GM12864 (cell line): ENCODE results near the gene DKK3.

ENCODE experiments used
- DNase-seq: peaks from one replicate; pipeline ENCODE4 v3.0.0-alpha.2; 2011; ENCODE audit warnings: low read depth
- H3K4me3 ChIP-seq: 2 replicates; pipeline ENCODE4 v1.5.1; 2011; ENCODE audit warnings: mild to moderate bottlenecking, low read depth, low read length, control low read depth
- CTCF ChIP-seq: IDR thresholded peaks from 2 replicates; pipeline ENCODE4 v1.5.1; 2011; ENCODE audit warnings: low read depth, mild to moderate bottlenecking, moderate library complexity, low read length, control low read depth, inconsistent platforms; ENCODE audit errors: missing control alignments

DKK3 gene

DNA sequence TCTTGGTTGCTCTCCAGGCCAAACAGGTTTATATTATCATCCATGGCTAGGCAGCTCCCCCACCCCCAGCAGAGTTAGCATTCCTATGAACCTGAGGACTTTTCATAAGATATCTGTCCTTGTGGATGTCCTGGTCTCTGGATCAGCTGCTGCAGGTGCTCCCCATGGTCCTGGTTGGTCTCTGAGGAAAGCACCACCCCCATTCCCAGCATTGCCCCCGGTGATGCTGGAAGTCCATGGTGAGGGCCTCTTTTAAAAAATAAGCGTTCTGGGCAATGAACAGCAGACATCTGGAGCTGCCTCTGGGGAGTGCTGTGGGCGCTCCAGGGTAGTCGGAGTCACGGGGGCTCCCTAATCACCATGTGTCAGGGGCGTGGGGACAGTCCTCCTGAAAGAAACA, 26.6 kb downstream of the DKK3 start:
- TF ChIP-seq CTCF = no peak
- H3K4me3 ChIP-seq = no peak overlapping the region
- DNase-seq = no peak

GRCh38 chr11:11981364-11981763, 27.1 kb downstream of the DKK3 start:
- no peak for DNase-seq
- H3K4me3 ChIP-seq = no peak overlapping the region
- no peak for TF ChIP-seq CTCF

- no peak for DNase-seq
- TF ChIP-seq CTCF = no peak
- no peak overlapping the region for H3K4me3 ChIP-seq
Observed at GRCh38 chr11:11980841-11981308, 27.6 kb downstream of the DKK3 start.

DNA sequence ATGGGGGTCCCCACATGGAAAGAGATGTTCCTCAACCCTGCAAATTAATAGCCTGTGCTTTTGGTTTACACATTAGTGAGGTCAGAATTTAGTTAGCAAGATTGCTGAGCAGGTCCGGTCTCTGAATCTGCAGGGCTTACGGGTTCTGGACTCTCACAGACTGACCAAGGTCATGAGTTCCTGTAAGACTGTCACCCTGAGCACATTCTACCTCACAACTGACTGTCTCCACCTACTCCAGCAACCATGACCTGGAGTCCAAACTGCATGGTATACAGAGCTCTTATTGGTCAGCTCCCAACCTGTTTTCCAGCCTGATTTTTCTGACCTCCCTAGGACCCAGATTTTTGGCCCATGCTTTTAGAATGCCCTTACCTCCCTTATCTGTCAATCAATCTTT, 28.2 kb downstream of the DKK3 start:
- DNase-seq = no peak
- no peak for TF ChIP-seq CTCF
- no peak overlapping the region for H3K4me3 ChIP-seq

DNA sequence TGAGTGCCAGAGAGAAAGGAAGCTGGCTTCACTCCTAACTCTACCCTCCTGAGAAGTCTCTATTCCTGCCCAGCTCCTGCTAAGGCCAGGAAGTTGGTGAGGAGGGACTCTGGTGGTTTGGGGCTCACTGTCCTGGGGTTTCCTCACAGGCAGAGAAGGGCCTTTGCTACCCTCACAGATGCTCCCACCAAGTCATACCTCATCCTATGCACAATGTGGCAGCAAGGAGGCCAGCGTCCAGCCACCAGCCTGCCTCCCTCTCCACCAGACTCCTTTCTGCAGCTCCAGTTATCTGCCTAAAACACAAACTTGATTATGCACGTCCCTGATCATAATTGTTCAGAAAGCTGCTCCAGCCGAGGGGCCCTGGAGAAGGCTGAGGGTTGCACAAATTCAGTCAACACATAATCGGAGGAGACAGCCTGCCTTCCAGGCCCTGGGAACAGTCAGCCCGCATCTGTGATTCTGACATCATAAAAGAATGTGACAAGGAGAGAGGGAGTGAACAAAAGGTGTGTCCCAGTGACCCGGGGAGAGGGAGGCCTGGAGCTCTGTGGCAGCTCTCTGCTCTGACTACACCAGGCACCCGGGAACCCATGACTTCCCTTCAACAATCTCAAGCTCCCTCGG, 28.8 kb downstream of the DKK3 start:
- DNase-seq = no peak
- no peak for TF ChIP-seq CTCF
- H3K4me3 ChIP-seq = no peak overlapping the region

GRCh38 chr11:11978792-11979487, 29.5 kb downstream of the DKK3 start:
- DNase-seq = no peak
- H3K4me3 ChIP-seq = no peak overlapping the region
- TF ChIP-seq CTCF = no peak
